Measurements from ENCODE around the gene GGT6. TPM values are rescaled to one million over a fixed set of nuclear protein-coding genes. Genes with fewer than 3 reads are reported as not detected.
"Not testable (repeated sequence)": the region's sequence is repeated elsewhere in the genome, so short reads cannot be mapped to it uniquely, and the experiment has no call there.

The GGT6 gene
- total RNA-seq, 1 donor from 2014 or later: not detected

DNA sequence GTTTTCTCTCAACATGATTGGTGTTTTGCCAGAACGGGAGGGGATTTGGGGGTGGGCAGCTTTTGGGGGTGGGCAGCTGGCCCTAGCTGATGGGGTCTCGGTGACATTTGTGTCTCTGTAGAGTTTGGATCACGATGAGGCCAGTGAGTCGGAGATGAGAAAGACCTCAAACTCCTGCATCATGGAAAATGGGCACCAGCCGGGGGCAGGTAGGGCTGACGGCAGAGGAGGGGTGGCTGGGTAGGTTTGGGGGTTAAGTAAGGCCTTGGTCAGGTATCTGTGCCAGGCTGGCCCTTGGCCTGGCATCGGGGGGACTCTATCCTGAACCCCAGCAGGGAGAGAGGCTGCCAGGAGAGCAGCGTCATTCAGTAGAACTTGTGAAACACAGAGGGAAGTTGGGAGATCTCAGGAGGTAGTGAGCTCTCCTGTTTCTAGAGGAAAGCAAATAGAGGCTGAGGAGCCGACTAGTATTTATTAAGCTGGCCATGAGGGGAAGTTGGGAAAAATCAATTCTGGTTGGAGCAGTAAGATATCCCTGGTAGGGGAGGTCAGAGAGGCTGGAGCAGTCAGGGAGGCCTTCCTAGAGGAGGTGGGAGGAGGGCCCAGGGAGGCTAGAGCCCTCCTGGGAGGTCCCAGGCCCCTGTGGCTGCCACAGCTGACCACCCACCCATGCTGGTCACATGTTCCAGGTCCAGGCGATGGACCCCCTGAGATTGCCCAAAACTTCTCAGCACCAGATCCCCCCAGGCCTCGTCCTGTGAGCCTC is 32.0 kb upstream of the GGT6 start:
- no peak for DNase-seq (ENCODE audit: low read depth, low spot score)

DNA sequence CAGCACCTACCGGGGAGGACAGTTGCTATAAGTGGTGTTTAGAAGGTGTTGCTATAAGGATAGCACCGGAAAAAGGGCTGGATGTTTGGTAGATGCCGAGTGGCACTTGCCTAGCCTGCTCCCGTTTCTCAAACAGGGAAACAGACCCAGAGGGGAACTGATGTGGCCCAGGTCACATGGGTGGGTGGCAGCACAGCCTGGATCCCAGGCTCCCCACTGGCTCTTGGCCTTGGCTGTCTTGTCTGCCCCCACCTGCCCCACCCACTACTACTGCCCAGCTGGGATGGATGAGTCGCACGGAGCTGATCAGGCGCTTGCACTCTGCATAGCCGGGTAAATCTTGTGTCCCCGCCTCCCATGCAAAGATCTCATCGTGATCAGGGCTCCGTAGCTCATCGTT is 31.2 kb upstream of the GGT6 start:
- DNase-seq (ENCODE audit: low read depth, low spot score): no peak

DNA sequence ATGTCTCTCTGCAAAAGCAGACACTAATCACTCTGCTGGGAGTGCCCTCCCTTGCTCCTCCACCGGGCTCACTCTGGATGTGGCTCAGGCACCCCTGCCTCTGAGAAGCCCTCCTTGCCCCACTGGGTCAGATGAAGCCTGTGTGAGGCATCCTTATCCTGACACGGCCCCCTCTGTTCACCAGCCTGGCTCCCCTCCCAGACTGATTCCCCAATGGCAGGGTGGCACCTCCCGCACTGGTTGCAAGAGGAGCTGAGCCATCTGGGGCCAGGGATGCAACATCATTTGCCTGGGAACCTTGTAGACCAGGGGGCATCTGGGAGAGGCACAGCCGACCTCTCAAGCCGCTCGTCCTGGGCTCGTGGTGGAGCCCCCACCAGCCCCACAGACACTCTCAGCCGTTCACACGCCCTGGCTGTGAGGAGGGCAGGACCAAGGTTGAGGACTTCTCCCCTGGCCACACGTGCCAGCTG is 30.6 kb upstream of the GGT6 start:
- no peak for DNase-seq (ENCODE audit: low read depth, low spot score)

DNA sequence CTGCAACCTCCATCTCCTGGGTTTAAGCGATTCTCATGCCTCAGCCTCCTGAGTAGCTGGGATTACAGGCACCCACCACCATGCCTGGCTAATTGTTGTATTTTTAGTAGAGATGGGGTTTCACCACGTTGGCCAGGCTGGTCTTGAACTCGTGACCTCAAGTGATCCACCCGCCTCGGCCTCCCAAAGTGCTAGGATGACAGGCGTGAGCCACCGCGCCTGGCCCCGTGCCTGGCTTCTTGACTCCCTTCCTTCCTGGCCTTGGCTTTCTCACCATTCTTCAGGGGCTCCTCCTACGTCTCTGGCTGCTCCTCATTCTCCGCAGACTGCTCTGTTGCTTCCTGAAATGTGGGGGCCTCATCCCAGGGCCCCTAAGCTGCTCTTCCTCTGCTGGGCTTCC is 29.7 kb upstream of the GGT6 start:
- DNase-seq (ENCODE audit: low read depth, low spot score): not testable (repeated sequence)

DNA sequence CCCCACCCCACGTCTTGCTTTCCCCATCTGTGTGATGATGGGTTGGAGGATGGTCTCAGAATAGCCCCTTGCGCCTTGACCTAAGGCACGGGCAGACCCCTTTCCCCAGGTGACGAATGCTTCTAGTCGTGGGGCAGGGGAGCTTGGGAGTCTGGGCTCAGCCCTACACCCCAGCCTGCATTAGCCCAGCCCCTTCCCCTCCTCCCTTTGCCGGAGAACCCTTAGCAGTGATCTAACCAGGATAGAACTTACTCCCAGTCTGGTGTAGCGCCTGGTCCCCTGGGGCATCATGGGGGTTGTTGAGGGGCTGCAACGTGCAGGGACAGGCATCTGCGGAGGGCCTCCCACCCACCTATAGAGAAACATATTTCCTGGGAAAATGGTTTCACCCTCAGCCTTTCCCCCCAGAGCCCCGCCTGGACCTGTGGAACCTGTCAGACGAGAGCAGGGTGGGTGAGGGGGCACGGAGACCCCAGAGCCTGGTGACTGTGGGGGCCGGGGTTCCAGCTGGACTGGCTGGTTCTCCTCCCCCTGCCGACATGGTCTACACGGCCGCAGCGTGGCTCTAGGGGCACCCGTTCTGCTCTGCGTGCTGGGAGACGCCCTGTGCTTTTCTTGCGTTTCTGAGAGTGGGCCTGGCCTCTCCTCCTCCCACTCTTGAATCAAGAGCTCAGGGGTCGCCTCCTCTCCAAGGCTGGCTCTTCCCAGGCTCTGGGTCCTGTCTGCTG is 28.7 kb upstream of the GGT6 start:
- no peak for DNase-seq (ENCODE audit: low read depth, low spot score)

DNA sequence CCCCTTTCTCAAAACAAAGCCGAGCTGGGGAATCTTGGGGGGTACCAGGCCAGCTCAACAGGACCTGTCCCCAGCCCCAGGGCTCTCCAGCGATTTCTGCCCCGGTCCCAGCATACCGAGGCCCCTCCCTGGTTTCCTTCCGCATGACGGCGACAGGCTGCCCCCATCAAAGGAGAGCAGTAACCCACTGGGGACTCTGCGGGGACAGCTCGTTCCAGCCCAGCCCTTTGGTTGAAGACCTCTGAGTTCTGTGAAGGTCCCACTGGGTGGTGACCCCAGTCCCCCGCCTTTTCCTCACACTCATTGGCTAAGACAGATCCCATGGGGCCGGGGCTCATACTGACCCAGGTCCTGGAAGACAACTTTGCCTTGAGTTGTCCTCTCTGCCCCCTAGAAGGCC is 28.0 kb upstream of the GGT6 start:
- no peak for DNase-seq (ENCODE audit: low read depth, low spot score)

DNA sequence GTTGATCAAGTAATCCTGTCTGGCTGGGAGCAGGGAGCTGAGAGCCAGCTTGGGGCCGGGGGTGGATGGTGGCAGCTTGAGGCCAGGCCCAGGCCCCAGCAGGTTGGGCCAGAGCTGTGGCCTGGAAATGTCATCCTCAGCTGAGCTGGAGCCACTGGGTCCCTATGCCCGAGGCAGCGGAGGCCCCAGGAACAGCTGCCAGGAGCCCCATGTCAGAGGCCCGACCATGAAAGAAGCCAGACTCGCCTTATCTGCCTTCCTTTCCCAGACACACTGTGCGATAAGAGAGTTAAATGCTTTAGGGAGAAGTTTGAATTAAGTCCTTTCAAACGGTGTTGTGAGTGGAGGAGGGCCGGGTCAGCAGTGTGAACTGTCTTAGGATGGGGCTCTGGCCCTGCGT is 27.4 kb upstream of the GGT6 start:
- no peak for DNase-seq (ENCODE audit: low read depth, low spot score)

DNA sequence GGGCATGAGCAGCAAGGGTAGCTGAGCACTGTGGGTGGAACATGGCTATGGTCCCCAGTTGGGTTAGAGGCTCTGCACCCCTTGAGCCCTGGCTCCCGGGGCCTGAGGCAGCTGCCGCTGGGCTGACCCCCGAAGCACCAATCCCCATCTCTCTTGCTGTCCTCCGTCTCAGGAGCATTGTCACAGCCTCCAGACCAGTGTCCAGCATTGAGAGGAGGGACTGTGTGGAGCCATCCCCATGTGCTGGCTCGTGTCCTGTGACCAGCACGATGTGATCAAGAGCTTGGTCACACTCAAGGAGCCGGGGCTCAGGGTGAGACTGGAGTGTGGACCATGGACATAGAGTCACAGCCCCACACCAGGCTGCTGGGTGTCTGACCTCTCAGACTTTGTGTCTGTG is 26.8 kb upstream of the GGT6 start:
- no peak for DNase-seq (ENCODE audit: low read depth, low spot score)

DNA sequence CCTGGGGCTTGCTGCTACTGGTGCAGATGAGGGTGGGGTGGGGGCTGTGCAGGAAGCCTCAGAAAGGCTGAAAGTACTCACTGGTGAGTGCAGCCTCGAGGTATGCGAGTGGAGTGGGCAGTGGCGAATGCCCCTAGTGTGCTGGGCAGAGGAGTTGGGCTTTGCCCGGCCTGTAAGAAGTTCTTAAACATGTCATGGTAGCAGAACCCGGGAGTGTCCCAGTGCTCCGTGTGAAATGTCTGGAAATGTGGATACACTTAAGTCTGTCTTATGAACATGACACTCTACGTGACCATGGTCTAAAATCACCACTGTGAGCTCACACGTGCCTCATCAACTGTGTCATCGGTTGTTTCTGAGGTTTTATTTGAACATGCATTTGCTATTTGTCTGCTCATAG is 25.7 kb upstream of the GGT6 start:
- DNase-seq (ENCODE audit: low read depth, low spot score): no peak

DNA sequence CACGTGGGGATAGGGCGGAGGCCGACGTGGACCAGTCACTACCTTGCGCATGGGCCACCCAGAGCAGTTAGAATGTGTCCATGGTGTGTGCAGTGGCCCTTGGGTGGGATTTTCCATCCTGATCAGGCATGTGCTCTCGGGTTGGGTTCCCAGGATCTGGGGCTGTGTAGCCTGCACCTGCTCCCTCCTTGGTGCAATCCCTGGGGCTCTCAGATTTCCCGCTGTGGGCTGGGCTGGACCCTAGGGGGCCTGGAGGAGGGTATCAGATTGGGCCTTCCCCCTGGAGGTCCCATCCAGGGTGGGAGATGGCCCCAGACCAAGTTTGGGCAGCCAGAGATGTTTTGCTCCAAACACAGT is 25.2 kb upstream of the GGT6 start:
- no peak for DNase-seq (ENCODE audit: low read depth, low spot score)

DNA sequence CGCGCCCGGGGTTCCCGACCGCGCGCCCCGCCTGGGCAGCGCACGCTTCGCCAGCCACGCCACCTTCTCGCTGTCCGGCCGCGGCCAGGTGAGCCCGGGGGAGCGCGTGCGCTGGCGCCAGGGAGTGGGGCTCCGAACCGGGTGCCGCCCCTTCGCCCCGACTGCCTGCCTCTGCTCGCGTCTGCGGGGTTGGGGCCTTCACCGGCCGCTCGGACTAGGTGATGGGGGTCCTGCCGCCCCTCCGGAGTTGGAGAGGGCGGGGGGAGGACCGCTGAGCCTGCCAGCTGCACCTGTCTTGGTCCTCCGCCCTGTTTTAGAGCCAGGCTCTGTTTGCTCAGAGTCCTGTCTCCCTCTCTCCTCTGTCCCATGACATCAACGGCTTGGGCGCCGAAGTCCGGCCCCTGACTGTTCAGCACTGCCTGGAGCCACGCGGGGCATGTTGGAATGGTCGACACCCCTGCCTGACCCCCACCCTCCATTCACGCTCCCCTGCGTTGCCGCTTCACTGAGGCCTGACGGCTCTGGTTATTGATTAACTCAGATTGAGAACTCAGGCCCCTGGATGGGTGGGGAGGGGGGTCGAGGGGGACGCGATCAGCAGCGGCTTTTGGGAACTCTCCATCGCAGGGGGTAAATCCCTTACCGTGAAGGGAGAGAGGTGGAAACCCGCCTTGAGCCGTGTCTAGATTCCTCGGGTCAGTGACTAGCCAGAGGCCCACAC is 24.7 kb upstream of the GGT6 start:
- DNase-seq (ENCODE audit: low read depth, low spot score): no peak

DNA sequence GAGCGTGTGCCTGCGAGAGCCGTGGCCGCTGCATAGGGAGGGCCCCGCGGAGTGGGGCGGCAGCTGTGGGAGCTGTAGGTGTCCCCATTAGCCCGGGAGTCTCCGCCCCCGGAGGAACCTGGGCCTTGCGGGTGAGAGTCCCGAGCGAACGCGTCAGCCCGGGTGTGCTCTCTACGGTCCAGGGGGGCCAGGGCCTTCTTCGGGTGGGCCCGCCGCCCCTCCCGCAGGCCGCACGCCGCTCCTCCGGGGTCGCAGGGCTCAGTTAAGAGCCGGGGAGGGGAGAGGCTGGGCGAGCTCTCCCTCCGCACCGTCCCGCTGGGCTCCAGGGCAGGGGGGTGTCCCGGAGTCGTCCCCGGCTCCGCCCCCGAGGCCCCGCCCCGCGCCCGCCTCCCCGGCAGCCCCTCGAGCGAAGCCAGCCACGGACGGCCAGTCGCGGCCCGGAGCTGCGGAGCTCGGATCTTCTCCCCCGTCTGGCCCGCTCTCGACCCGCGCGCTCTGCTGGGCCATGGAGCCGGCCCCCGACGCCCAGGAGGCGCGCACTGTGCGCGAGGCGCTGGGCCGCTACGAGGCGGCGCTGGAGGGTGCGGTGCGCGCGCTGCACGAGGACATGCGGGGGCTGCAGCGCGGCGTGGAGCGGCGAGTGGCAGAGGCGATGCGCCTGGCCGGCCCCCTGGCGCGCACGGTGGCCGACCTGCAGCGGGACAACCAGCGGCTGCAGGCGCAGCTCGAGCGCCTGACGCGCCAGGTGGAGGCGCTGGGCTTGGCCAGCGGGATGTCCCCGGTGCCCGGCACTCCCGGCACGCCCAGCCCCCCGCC is 23.9 kb upstream of the GGT6 start, which contains the start of gene SMTNL2:
Gene SMTNL2 (plus strand): TSS at position 429 of the 816 bp plus-strand sequence. CDS start 77 bp downstream, at position 506.
- DNase-seq (ENCODE audit: low read depth, low spot score): no peak

DNA sequence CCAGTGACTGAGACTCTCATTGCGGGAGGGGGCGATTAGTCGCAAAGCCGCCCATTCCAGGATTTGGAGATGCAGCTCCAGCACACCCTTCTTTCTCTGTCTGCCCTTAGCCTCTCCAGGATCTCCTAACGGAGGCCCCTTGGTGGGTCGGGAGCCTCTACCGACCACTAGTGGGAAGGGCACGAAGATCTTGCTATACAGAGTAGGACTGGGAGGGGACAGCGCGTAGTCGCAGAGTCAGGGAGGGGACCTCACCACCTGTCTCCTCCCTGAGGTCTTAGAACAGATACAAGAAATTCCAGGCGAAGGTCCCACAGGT is 23.4 kb upstream of the GGT6 start:
- DNase-seq (ENCODE audit: low read depth, low spot score): no peak

DNA sequence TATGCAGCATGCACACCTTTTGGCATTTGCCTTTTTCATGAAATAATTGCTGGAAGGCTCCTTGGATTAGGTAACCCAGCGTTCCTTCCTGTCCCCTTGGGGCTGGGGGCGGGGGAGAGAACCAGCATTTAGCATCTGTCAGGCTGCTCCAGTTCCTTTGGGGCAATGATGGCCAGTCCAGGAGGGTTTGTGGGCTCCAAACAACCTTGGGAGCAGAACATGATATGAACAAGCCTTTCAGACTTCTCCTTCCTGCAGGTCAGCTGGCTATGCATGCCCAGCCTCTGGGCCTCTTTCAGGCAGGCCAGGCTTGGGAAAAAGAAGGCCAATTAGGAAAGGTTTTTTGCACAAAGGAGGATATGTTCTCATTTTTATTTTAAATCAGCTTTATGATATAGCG is 22.8 kb upstream of the GGT6 start:
- DNase-seq (ENCODE audit: low read depth, low spot score): no peak

DNA sequence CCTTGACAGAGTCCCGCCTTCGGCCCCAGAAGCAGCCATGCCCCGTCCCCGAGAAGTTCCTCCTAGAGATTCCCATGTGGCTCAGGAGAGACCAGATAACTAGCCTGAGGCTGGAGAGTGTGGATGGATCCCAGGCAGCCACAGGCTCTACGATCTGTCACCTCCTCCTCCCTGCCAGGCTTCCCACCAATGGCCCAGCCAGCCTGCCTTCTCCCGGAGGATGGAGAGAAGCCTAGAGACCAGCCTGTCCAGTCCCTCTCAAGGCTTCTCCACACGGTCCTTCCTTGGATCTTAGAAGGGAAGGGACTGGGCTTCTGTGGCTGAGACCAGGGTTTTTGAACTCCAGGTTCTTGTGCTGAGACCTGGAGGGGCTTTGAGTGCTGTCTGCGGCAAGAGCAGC is 22.3 kb upstream of the GGT6 start:
- DNase-seq (ENCODE audit: low read depth, low spot score): no peak

DNA sequence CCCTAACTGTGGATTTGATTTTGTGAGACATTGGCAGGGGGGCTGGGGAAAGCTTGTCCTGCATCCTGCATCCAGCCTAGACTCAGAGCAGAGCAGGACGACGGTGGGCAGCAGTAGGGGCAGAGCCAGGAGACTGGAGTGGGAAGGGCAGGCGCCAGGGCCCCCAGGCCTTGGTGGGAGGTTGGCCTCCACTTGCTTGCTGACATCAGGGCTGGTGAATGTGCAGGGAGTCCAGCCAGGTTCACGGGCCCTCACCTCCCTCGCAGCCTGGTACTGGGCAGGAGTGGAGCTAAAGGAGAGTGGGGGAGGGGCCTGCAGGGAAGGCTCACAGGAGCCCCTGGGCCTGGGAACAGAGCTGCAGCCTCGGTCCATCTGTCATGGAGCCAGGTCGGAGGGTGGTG is 21.7 kb upstream of the GGT6 start:
- no peak for DNase-seq (ENCODE audit: low read depth, low spot score)

DNA sequence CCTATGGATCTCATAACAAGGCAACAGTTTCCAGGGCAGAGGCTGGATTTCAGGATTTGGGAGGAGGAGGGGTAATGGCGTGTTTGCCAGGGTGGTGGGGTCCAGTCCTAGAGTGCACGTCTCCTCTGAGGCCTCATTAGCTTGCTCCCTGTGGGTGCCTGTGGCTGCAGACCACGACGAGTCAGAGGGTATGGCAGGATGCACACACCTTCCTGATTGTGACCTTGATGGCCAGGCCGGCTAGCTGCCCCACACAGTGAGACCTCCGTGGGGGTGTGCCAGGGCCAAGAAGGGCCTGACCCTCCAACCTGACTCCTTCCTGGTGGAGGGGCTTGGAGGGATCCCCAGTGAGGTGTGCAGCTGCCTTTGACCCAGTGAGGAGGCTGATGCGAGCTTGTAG is 19.9 kb upstream of the GGT6 start:
- DNase-seq (ENCODE audit: low read depth, low spot score): no peak

DNA sequence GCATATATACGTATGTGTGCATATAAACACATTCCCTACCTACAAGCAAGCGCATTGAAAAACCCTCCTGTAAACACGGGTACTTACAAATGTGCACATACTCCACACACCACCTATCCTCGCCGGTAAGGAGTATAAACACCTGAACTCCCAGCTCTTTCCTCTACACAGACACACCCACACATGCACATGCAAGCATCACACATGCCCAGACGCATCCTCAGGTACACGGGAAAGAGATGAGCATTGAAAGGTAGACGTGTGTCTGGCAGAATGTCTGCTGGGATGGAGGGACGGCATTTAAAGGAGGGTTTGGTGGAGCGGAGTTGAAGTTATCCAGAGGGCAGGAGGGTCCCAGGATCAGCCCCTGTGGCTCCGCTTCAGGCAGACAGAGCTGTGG is 19.3 kb upstream of the GGT6 start:
- no peak for DNase-seq (ENCODE audit: low read depth, low spot score)

DNA sequence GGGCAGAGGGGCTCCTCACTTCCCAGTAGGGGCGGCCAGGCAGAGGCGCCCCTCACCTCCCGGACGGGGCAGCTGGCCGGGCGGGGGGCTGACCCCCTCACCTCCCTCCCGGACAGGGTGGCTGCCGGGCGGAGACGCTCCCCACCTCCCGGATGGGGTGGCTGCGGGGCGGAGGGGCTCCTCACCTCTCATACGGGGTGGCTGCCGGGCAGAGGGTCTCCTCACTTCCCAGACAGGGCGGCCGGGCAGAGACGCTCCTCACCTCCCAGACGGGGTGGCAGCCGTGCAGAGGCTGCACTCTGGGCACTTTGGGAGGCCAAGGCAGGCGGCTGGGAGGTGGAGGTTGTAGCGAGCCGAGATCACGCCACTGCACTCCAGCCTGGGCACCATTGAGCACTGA is 18.0 kb upstream of the GGT6 start:
- not testable (repeated sequence) for DNase-seq (ENCODE audit: low read depth, low spot score)

DNA sequence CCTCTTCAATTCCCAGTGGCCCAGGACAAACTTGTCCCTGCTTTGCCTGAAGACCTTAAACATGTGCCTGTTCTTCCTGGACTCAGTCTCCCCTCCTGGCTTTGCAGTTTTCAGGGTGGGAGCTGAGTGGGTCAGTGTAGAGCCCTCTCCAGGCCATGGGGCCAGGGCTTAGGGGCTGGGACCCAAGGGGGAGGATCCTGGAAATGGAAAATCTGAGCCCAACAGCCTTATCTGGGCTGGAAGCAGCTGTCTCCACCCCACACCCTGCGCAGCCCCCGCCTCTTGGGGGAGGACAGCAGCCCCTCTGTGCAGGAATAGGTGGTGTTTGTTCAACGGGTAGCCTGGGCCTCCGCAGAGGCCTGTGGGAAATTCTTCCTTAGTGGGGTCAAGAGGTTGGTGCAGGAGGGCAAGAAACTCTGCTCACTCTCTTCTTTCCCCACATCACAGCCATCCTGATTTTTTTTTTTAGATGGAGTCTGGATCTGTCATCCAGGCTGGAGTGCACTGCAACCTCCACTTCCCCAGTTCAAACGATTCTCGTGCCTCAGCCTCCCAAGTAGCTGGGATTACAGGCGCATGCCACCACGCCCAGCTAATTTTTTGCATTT is 17.1 kb upstream of the GGT6 start:
- DNase-seq (ENCODE audit: low read depth, low spot score): no peak

DNA sequence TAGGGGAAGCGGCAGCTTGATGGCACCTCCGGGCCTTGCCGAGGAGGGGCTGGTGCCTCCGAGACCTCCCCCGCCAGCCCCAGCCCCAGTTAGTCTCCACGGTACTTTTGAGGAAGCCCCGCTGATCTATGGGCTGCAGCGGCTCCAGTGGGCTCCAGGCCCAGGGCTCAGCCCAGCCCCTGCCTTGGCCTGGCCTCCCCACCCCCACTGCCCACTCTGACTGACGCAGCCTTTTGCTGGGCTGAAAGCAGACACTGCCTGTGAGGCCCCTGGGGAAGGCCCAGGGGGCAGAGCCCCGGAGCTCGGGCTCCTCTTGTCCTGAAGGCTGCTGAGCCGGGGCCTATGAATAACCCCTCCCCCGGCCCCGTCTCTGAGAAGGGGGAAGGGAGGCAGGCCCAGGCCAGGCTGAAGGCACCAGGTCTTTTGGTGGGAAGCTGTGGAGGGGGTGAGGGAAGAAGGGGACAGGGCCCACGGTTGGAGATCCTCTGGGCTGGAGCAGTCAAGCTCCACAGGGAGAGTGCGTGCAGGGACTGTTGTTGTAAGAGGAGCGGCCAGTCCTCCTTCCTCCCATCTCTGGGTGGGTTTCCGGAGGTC is 16.4 kb upstream of the GGT6 start:
- no peak for DNase-seq (ENCODE audit: low read depth, low spot score)
